H9 (cell line): ENCODE measurements around the gene CNOT6. TPM values are rescaled to one million over a fixed set of nuclear protein-coding genes. Genes with fewer than 3 reads are reported as not detected.

Source experiments
- DNase-seq: peaks from one replicate; pipeline ENCODE4 v3.0.0-alpha.2; 2017
- H2AFZ ChIP-seq: one replicate; pipeline ENCODE4 v1.6.1; 2013; ENCODE audit warnings: mild to moderate bottlenecking, low read length, control low read depth, moderate library complexity
- H2AK5ac ChIP-seq: 2 replicates; pipeline ENCODE4 v1.6.1; 2013; ENCODE audit warnings: low read length, control low read depth, mixed read lengths; ENCODE audit not compliant: insufficient read length
- H2BK120ac ChIP-seq: one replicate; pipeline ENCODE4 v1.6.1; 2013; ENCODE audit warnings: low read depth, mild to moderate bottlenecking, low read length, control low read depth, inconsistent platforms; ENCODE audit not compliant: poor library complexity, severe bottlenecking
- H2BK12ac ChIP-seq: 2 replicates; pipeline ENCODE4 v1.6.1; 2013; ENCODE audit warnings: low read length, control low read depth, mixed read lengths, low read depth; ENCODE audit not compliant: insufficient read length
- H2BK15ac ChIP-seq: 2 replicates; pipeline ENCODE4 v1.6.1; 2013; ENCODE audit warnings: low read depth, low read length, control low read depth
- H2BK20ac ChIP-seq: one replicate; pipeline ENCODE4 v1.6.1; 2013; ENCODE audit warnings: low read depth, mild to moderate bottlenecking, low read length, control low read depth, inconsistent platforms; ENCODE audit not compliant: poor library complexity, severe bottlenecking
- H2BK5ac ChIP-seq: 2 replicates; pipeline ENCODE4 v1.6.1; 2013; ENCODE audit warnings: low read length, control low read depth, mixed read lengths; ENCODE audit not compliant: insufficient read length
- H3K14ac ChIP-seq: 2 replicates; pipeline ENCODE4 v1.6.1; 2013; ENCODE audit warnings: low read length, control low read depth; ENCODE audit not compliant: insufficient read depth
- H3K18ac ChIP-seq: 2 replicates; pipeline ENCODE4 v1.6.1; 2013; ENCODE audit warnings: low read depth, mild to moderate bottlenecking, mixed read lengths, low read length, control low read depth; ENCODE audit not compliant: insufficient read length
- H3K23ac ChIP-seq: 2 replicates; pipeline ENCODE4 v1.6.1; 2013; ENCODE audit warnings: low read length, control low read depth, mixed read lengths, low read depth; ENCODE audit not compliant: insufficient read length
- H3K23me2 ChIP-seq: 2 replicates; pipeline ENCODE4 v1.6.1; 2013; ENCODE audit warnings: low read depth, mild to moderate bottlenecking, mixed read lengths, low read length, control low read depth; ENCODE audit not compliant: insufficient read length, poor library complexity, severe bottlenecking
- H3K27ac ChIP-seq: 2 replicates; pipeline ENCODE4 v1.5.1; 2013; ENCODE audit warnings: low read length, control low read depth, mixed read lengths, low read depth; ENCODE audit not compliant: insufficient read length
- H3K27me3 ChIP-seq: 2 replicates; pipeline ENCODE4 v1.6.1; 2013; ENCODE audit warnings: low read length, control low read depth, inconsistent platforms; ENCODE audit not compliant: insufficient read depth
- H3K4ac ChIP-seq: 2 replicates; pipeline ENCODE4 v1.6.1; 2013; ENCODE audit warnings: low read depth, mild to moderate bottlenecking, control low read depth, inconsistent platforms, low read length, moderate library complexity
- H3K4me1 ChIP-seq: 2 replicates; pipeline ENCODE4 v1.6.1; 2013; ENCODE audit warnings: low read length, control low read depth, inconsistent platforms; ENCODE audit not compliant: insufficient read depth
- H3K4me2 ChIP-seq: 2 replicates; pipeline ENCODE4 v1.6.1; 2013; ENCODE audit warnings: low read length, control low read depth, mixed read lengths; ENCODE audit not compliant: insufficient read length, insufficient read depth
- H3K56ac ChIP-seq: 2 replicates; pipeline ENCODE4 v1.6.1; 2013; ENCODE audit warnings: low read depth, mild to moderate bottlenecking, mixed read lengths, low read length, control low read depth; ENCODE audit not compliant: insufficient read length
- H3K79me1 ChIP-seq: 2 replicates; pipeline ENCODE4 v1.6.1; 2013; ENCODE audit warnings: low read depth, mild to moderate bottlenecking, moderate library complexity, low read length, control low read depth, inconsistent platforms; ENCODE audit not compliant: insufficient read depth, poor library complexity, severe bottlenecking
- H3K79me2 ChIP-seq: 2 replicates; pipeline ENCODE4 v1.6.1; 2013; ENCODE audit warnings: low read length, control low read depth, inconsistent platforms; ENCODE audit not compliant: insufficient read depth
- H3K9ac ChIP-seq: 2 replicates; pipeline ENCODE4 v1.6.1; 2013; ENCODE audit warnings: low read length, control low read depth, mixed read lengths; ENCODE audit not compliant: insufficient read length; ENCODE audit errors: extremely low read depth
- H3K9me3 ChIP-seq: one replicate; pipeline ENCODE4 v1.6.1; 2013; ENCODE audit warnings: low read depth, low read length, inconsistent platforms; ENCODE audit not compliant: control insufficient read depth
- H3T11ph ChIP-seq: one replicate; pipeline ENCODE4 v1.6.1; 2013; ENCODE audit warnings: mild to moderate bottlenecking, low read length, control low read depth, inconsistent platforms
- H4K20me1 ChIP-seq: one replicate; pipeline ENCODE4 v1.6.1; 2013; ENCODE audit not compliant: control insufficient read depth, insufficient read length, insufficient read depth
- H4K5ac ChIP-seq: 2 replicates; pipeline ENCODE4 v1.6.1; 2013; ENCODE audit warnings: low read depth, mild to moderate bottlenecking, mixed read lengths, low read length, control low read depth; ENCODE audit not compliant: insufficient read length
- H4K8ac ChIP-seq: replicated peaks from 2 replicates; pipeline ENCODE4 v1.6.1; 2013; ENCODE audit warnings: low read length, control low read depth, mixed read lengths, low read depth; ENCODE audit not compliant: insufficient read length
- H4K91ac ChIP-seq: 2 replicates; pipeline ENCODE4 v1.6.1; 2013; ENCODE audit warnings: low read depth, mild to moderate bottlenecking, moderate library complexity, mixed read lengths, low read length, control low read depth; ENCODE audit not compliant: insufficient read length
- H3K27ac Mint-ChIP-seq, 3 experiments: 2 replicates in 2 of 3; 3 replicates in 1 of 3; pipeline ENCODE4 v1.8.0; 2020 to 2021; ENCODE audit warnings: mixed read lengths in 3 of 3, mild to moderate bottlenecking in 1 of 3, moderate library complexity in 1 of 3
- H3K27me3 Mint-ChIP-seq: 2 replicates; pipeline ENCODE4 v1.8.0; 2021; ENCODE audit warnings: low read depth, mild to moderate bottlenecking, moderate library complexity, mixed read lengths
- H3K36me3 Mint-ChIP-seq, 3 experiments: 2 replicates in 2 of 3; 3 replicates in 1 of 3; pipeline ENCODE4 v1.8.0; 2020 to 2021; ENCODE audit warnings: low read depth in 3 of 3, mixed read lengths in 3 of 3; ENCODE audit not compliant: insufficient read depth in 1 of 3
- H3K4me1 Mint-ChIP-seq, 2 experiments: 2 replicates each; pipeline ENCODE4 v1.8.0; 2020; ENCODE audit warnings: mixed read lengths in 2 of 2
- H3K4me3 Mint-ChIP-seq, 2 experiments: 2 replicates in 1 of 2; 3 replicates in 1 of 2; pipeline ENCODE4 v1.8.0; 2020 to 2021; ENCODE audit warnings: mild to moderate bottlenecking in 2 of 2, mixed read lengths in 2 of 2, moderate library complexity in 1 of 2
- H3K9me3 Mint-ChIP-seq, 2 experiments: 2 replicates in 1 of 2; 3 replicates in 1 of 2; pipeline ENCODE4 v1.8.0; 2020; ENCODE audit warnings: mild to moderate bottlenecking in 2 of 2, mixed read lengths in 2 of 2, moderate library complexity in 1 of 2
- WGBS: extraction: QIAGEN DNeasy Blood & Tissue Kit; methylation state at CpG from one replicate; pipeline ENCODE4 v1.1.7; 2013; ENCODE audit warnings: missing lambda C conversion rate, low lambda C conversion rate, mixed read lengths; ENCODE audit not compliant: insufficient read length; ENCODE audit errors: extremely low coverage; 5-methylcytosine and 5-hydroxymethylcytosine counted together
- total RNA-seq: library from RNA; stranded (reverse); gene quantifications from 2 replicates; pipeline ENCODE4 v1.2.1, GENCODE V29; 2021
- TF ChIP-seq, protein P1 (sequence below): fragments of 200-600 bp; sonication (generic); conservative IDR thresholded peaks from 3 replicates; pipeline ENCODE4 v1.8.0; 2021; ENCODE audit warnings: antibody characterized with exemption, mild to moderate bottlenecking

Gene CNOT6
- total RNA-seq, 1 experiment from 2014 or later, result 45.0 TPM

DNA sequence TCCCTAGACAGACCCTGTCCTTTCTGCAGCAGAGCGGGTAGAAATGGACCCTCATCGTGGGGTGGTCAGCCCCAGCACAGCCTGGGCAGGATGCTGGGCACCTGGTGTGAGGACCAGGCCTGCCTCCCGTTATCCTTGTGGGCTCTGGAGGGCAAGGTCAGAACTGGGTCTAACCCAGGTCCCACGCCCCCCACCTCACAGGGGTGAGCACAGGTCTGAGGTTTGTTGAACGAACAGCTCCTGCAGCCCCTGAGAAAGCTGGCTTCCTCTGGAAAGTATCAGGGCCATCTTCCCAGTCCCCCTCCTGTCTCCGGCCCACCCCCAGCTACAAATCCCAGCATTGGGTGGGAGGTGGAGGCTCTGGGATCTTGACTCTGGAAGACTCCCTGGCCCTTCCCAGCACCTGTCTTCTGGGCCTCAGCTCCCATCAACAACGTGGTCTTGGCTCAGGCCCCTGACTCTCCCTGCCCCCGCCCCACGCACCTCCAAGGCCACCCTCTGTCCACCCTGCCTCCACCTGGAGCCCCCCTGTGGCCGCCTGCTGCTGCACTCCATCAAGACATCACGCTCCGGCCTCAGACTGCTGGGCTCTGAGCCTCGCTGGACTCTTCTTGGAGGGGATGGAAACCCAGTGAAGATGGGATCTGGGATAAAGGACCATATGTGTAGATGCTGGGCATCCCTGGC is 30.1 kb upstream of the CNOT6 start:
- Histone ChIP-seq H4K5ac (no peak overlapping the region), H2AFZ (no peak overlapping the region), H3K4ac (no peak overlapping the region), H3K4me2 (no peak overlapping the region), H2BK5ac (no peak overlapping the region), H3K23me2 (no peaks in the 10 kb centered on the region), H3K27me3 (no peaks in the 10 kb centered on the region), H2BK15ac (no peak overlapping the region), H3K18ac (no peak overlapping the region), H3K9ac (no peak overlapping the region), H4K91ac (no peak overlapping the region), H2BK20ac (no peak overlapping the region), H2AK5ac (no peak overlapping the region), H3T11ph (no peak overlapping the region), H4K8ac (no peak overlapping the region), H4K20me1 (no peaks in the 10 kb centered on the region), H3K79me2 (no peaks in the 10 kb centered on the region), H3K4me1 (no peaks in the 10 kb centered on the region), H3K9me3 (no peaks in the 10 kb centered on the region), H3K56ac (no peak overlapping the region), H3K27ac (no peak overlapping the region), H2BK12ac (no peak overlapping the region), H3K79me1 (no peaks in the 10 kb centered on the region), H2BK120ac (no peak overlapping the region), H3K14ac (no peak overlapping the region; the same call in 1 of the 2 replicates), H3K23ac (no peak overlapping the region)
- Mint-ChIP-seq H3K9me3 (peaks cover 18 to 20% of the 10 kb centered on the region in 2 experiments), H3K4me1 (no peaks in the 10 kb centered on the region), H3K4me3 (no peak overlapping the region), H3K27me3 (peaks cover 3% of the 10 kb centered on the region), H3K36me3 (peaks cover 4 to 10% (median 6%) of the 10 kb centered on the region in 3 experiments; a peak in 6 of 7 replicates), H3K27ac (no peak overlapping the region)
- WGBS, result no CpG with 5 or more reads among the region's 13 CpGs
- no peak for DNase-seq
- TF ChIP-seq, protein P1, sequence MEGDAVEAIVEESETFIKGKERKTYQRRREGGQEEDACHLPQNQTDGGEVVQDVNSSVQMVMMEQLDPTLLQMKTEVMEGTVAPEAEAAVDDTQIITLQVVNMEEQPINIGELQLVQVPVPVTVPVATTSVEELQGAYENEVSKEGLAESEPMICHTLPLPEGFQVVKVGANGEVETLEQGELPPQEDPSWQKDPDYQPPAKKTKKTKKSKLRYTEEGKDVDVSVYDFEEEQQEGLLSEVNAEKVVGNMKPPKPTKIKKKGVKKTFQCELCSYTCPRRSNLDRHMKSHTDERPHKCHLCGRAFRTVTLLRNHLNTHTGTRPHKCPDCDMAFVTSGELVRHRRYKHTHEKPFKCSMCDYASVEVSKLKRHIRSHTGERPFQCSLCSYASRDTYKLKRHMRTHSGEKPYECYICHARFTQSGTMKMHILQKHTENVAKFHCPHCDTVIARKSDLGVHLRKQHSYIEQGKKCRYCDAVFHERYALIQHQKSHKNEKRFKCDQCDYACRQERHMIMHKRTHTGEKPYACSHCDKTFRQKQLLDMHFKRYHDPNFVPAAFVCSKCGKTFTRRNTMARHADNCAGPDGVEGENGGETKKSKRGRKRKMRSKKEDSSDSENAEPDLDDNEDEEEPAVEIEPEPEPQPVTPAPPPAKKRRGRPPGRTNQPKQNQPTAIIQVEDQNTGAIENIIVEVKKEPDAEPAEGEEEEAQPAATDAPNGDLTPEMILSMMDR, result no peak
